Stimulated activated CD4-positive, alpha-beta T cell treated with anti-CD3 and anti-CD28 coated beads, Interleukin-4, amount 100 ng/mL, for 1 hour (primary cell): ENCODE measurements around the gene NUDT1.

Source experiments
- DNase-seq: peaks from one replicate; pipeline ENCODE4 v3.0.0-alpha.2; 2020

Gene NUDT1

GRCh38 chr7:2241580-2242540, at the start of gene NUDT1, which contains the start of gene MRM2:
Gene NUDT1, plus strand, starts transcription at chr7:2242226. Its CDS starts 2,349 bp downstream, at chr7:2244575.
Gene MRM2, minus strand, starts transcription at chr7:2242205. Its CDS starts 36 bp downstream, at chr7:2242169.
- DNase-seq: peak; percentile 78

GRCh38 chr7:2192831-2193534, 49.0 kb upstream of the NUDT1 start:
- no peak for DNase-seq

GRCh38 chr7:2193575-2194305, 48.3 kb upstream of the NUDT1 start:
- DNase-seq: no peak

- DNase-seq: no peak
Measured at GRCh38 chr7:2195400-2196246, 46.4 kb upstream of the NUDT1 start.

GRCh38 chr7:2196381-2197378, 45.3 kb upstream of the NUDT1 start:
- DNase-seq: no peak

- DNase-seq: no peak
Measured at GRCh38 chr7:2197436-2198155, 44.4 kb upstream of the NUDT1 start.

GRCh38 chr7:2198206-2198605, 43.8 kb upstream of the NUDT1 start:
- DNase-seq: no peak

GRCh38 chr7:2198760-2199159, 43.3 kb upstream of the NUDT1 start:
- no peak for DNase-seq

GRCh38 chr7:2199528-2199927, 42.5 kb upstream of the NUDT1 start:
- DNase-seq: no peak

- DNase-seq: no peak
Measured at GRCh38 chr7:2199956-2200583, 42.0 kb upstream of the NUDT1 start.

- DNase-seq: no peak
Measured at GRCh38 chr7:2200584-2200980, 41.4 kb upstream of the NUDT1 start.

GRCh38 chr7:2201128-2201527, 40.9 kb upstream of the NUDT1 start:
- DNase-seq: no peak

GRCh38 chr7:2201686-2202360, 40.2 kb upstream of the NUDT1 start:
- DNase-seq: no peak

GRCh38 chr7:2202361-2202761, 39.7 kb upstream of the NUDT1 start:
- no peak for DNase-seq

GRCh38 chr7:2202901-2203765, 38.9 kb upstream of the NUDT1 start:
- no peak for DNase-seq

- no peak for DNase-seq
Measured at GRCh38 chr7:2203766-2204300, 38.2 kb upstream of the NUDT1 start.

GRCh38 chr7:2204446-2204845, 37.6 kb upstream of the NUDT1 start:
- DNase-seq: no peak
